GM12878 (cell line): Measurements from ENCODE around the gene THOC1. TPM values are rescaled to one million over a fixed set of nuclear protein-coding genes. Genes with fewer than 3 reads are reported as not detected.

Experiments used
- ATAC-seq: fragments of 200-7000 bp; cut with Tn5 transposase; 3 replicates; pipeline ENCODE4 v1.9.1; 2020; ENCODE audit warnings: mild to moderate bottlenecking, moderate library complexity
- BruUV-seq: library from RNA; stranded (reverse); fragments of 400-500 nt; replicated peaks from 2 replicates; lab custom pipeline; 2021; lab: Mats Ljungman, UMichigan
- CTCF ChIA-PET: fragments of 300-600 bp; sonication (Branson Sonifier 250); formaldehyde crosslinking; extraction: SDS; loops from one replicate; lab custom pipeline; 2021; ENCODE audit warnings: inconsistent platforms; lab: Yijun Ruan, JAX
- POLR2A ChIA-PET: fragments of 350-600 bp; formaldehyde crosslinking; extraction: SDS; loops from one replicate; lab custom pipeline; 2021; ENCODE audit warnings: inconsistent platforms; lab: Charles Lee
- RAD21 ChIA-PET: fragments of 300-600 bp; sonication (Branson Sonifier 250); formaldehyde crosslinking; loops from one replicate; lab custom pipeline; 2023; ENCODE audit warnings: antibody characterized with exemption; ENCODE audit not compliant: unreplicated experiment; lab: Charles Lee
- SMC1A ChIA-PET: fragments of 300-600 bp; sonication (Branson Sonifier 250); formaldehyde crosslinking; loops from one replicate; lab custom pipeline; 2023; ENCODE audit not compliant: unreplicated experiment, uncharacterized antibody; lab: Charles Lee
- DNase-seq: peaks from one replicate; pipeline ENCODE4 v3.0.0-alpha.2; 2011; ENCODE audit warnings: low read depth, low spot score
- FAIRE-seq: peaks from 3 replicates; lab custom pipeline; 2011; peaks lifted over from hg19 to GRCh38; lab: Jason Lieb, UNC
- H2AFZ ChIP-seq: 2 replicates; pipeline ENCODE4 v1.6.0; 2011; ENCODE audit warnings: low read depth, low read length, control low read depth; ENCODE audit not compliant: control insufficient read depth
- H3K27ac ChIP-seq: 2 replicates; pipeline ENCODE4 v1.5.1; 2011; ENCODE audit warnings: control low read depth; ENCODE audit not compliant: control insufficient read depth, insufficient read depth
- H3K27me3 ChIP-seq, 2 experiments: replicated peaks in 1 of 2; 2 replicates each; pipeline versions ENCODE4 v1.6.0 to v1.6.1; 2011; ENCODE audit warnings: low read length in 1 of 2; ENCODE audit not compliant: control insufficient read depth in 2 of 2, insufficient read depth in 2 of 2
- H3K36me3 ChIP-seq, 2 experiments: 2 replicates each; pipeline ENCODE4 v1.5.1; 2011; ENCODE audit warnings: low read length in 1 of 2; ENCODE audit not compliant: control insufficient read depth in 2 of 2, insufficient read depth in 2 of 2
- H3K4me1 ChIP-seq: 2 replicates; pipeline ENCODE4 v1.6.1; 2011; ENCODE audit warnings: mild to moderate bottlenecking, low read length, moderate library complexity, mixed read lengths; ENCODE audit not compliant: control insufficient read depth, insufficient read depth
- H3K4me2 ChIP-seq: 2 replicates; pipeline ENCODE4 v1.6.0; 2011; ENCODE audit warnings: control low read depth; ENCODE audit not compliant: control insufficient read depth, insufficient read depth
- H3K4me3 ChIP-seq: fragments of 200-600 bp; sonication (generic); 2 replicates; pipeline ENCODE4 v1.5.1; 2016
- H3K79me2 ChIP-seq: 2 replicates; pipeline ENCODE4 v1.6.0; 2011; ENCODE audit warnings: low read length; ENCODE audit not compliant: control insufficient read depth, insufficient read depth
- H3K9ac ChIP-seq: 2 replicates; pipeline ENCODE4 v1.8.0; 2011; ENCODE audit warnings: low read length, control low read depth, mixed read lengths; ENCODE audit not compliant: control insufficient read depth, insufficient read depth
- H3K9me3 ChIP-seq: replicated peaks from 3 replicates; pipeline ENCODE4 v1.5.1; 2011; ENCODE audit warnings: mild to moderate bottlenecking, low read length; ENCODE audit not compliant: control insufficient read depth, insufficient read depth
- H4K20me1 ChIP-seq: 2 replicates; pipeline ENCODE4 v1.6.0; 2011; ENCODE audit not compliant: control insufficient read depth, insufficient read depth
- CBFB ChIP-seq: IDR thresholded peaks from 2 replicates; pipeline ENCODE4 v1.6.1; 2016; ENCODE audit warnings: antibody characterized with exemption, low read depth
- CREB1 ChIP-seq: IDR thresholded peaks from 2 replicates; pipeline ENCODE4 v1.6.1; 2012; ENCODE audit warnings: low read depth, mild to moderate bottlenecking, inconsistent platforms
- CREM ChIP-seq: IDR thresholded peaks from 2 replicates; pipeline ENCODE4 v1.6.1; 2014; ENCODE audit warnings: antibody characterized with exemption, low read depth
- LARP7 ChIP-seq: fragments of 450-650 bp; IDR thresholded peaks from 2 replicates; pipeline ENCODE4 v1.6.1; 2017; ENCODE audit warnings: mild to moderate bottlenecking
- TCF12 ChIP-seq: IDR thresholded peaks from 2 replicates; pipeline ENCODE4 v1.6.1; 2011; ENCODE audit warnings: low read depth, mild to moderate bottlenecking, low read length
- TCF7 ChIP-seq: IDR thresholded peaks from 2 replicates; pipeline ENCODE4 v1.6.1; 2014; ENCODE audit warnings: antibody characterized with exemption, borderline replicate concordance
- ZZZ3 ChIP-seq: IDR thresholded peaks from 2 replicates; pipeline ENCODE4 v1.6.1; 2011; ENCODE audit warnings: low read depth; ENCODE audit not compliant: control insufficient read depth, insufficient read length
- WGBS: methylation state at CpG from one replicate; pipeline ENCODE4 v1.1.6; 2016; ENCODE audit warnings: low lambda C conversion rate; ENCODE audit not compliant: insufficient replicate concordance, insufficient coverage; ENCODE audit errors: missing lambda C conversion rate; 5-methylcytosine and 5-hydroxymethylcytosine counted together
- in situ Hi-C: fragments of 300-500 bp; cut with MboI; formaldehyde crosslinking; loops from 9 replicates; pipeline ENCODE4 v1.14.3; 2018; ENCODE audit warnings: mixed read lengths
- intact Hi-C: fragments of 100-400 bp; cut with micrococcal nuclease; formaldehyde crosslinking; loops from one replicate; pipeline ENCODE4 v1.14.2; 2022; ENCODE audit not compliant: unreplicated experiment
- polyA plus RNA-seq, 11 experiments: library from polyadenylated mRNA; depleted of rRNA in 4 of 11; unstranded in 6 of 11; stranded (reverse) in 5 of 11; fragments of >200 nt; fragmentation: Nextera tagmentation in 4 of 11; fragmentation: Illumina TruSeq in 1 of 11; extraction: Ambion mirVana in 4 of 11; extraction: Trizol in 1 of 11; gene quantifications; 1 replicate in 1 of 11; 2 replicates in 10 of 11; pipeline versions ENCODE4 v1.2.1 to v1.2.3, GENCODE V29; 2011 to 2016; ENCODE audit warnings: inconsistent platforms in 2 of 11, missing spikeins in 2 of 11, low read depth in 1 of 11
- total RNA-seq, 4 experiments: library from RNA; depleted of rRNA in 3 of 4; stranded (reverse); fragments of >200 nt in 3 of 4; fragmentation: Illumina TruSeq in 1 of 4; extraction: Trizol in 1 of 4; gene quantifications; 2 replicates each; pipeline versions ENCODE4 v1.2.1 to v1.2.3, GENCODE V29; 2013 to 2021
- TF ChIP-seq, protein P1 (sequence below): IDR thresholded peaks from 2 replicates; pipeline ENCODE4 v1.6.1; 2012; ENCODE audit warnings: mild to moderate bottlenecking, low read depth, low read length
- TF ChIP-seq, protein P2 (sequence below): fragments of 450-650 bp; IDR thresholded peaks from 2 replicates; pipeline ENCODE4 v1.6.1; 2018; ENCODE audit warnings: borderline replicate concordance, mild to moderate bottlenecking; ENCODE audit not compliant: partially characterized antibody
- TF ChIP-seq, protein P3 (sequence below): fragments of 450-650 bp; IDR thresholded peaks from 2 replicates; pipeline ENCODE4 v1.6.1; 2014; ENCODE audit warnings: mild to moderate bottlenecking
- TF ChIP-seq, protein P4 (sequence below): IDR thresholded peaks from 2 replicates; pipeline ENCODE4 v1.6.1; 2012; ENCODE audit warnings: low read length, inconsistent platforms

The THOC1 gene
- total and polyA plus RNA-seq, 10 of the 15 experiments (the other 5 are each of a cell fraction or from before 2014, with no cell fraction given): 32.8 to 99.8 (median 49.0) TPM

DNA sequence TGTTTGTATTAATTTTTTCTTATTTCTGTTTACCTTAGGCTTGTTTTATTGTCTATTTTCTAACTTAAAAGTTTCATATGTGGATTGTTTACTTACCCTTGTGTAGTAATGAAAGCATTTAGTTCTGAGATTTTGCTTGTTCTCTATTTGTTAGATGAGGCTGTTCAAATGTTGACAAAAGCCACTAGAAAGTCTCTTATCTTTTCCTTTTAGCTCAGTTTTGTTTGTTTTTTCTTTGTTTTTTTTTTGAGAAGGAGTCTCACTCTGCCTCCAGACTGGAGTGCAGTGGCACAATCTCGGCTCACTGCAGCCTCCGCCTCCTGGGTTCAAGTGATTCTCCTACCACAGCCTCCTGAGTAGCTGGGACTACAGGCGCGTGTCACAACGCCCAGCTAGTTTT, 78.6 kb downstream of the THOC1 start:
- SMC1A ChIA-PET: no interaction called here

More for the DNA sequence above, 78.6 kb downstream of the THOC1 start:
- H3K27me3 ChIP-seq: no peaks in the 10 kb centered on the region
- WGBS: 94% methylated on average over 4 of the region's 5 CpGs
- H3K4me1 ChIP-seq: no peaks in the 10 kb centered on the region
- no peak for DNase-seq
- POLR2A ChIA-PET: no interaction called here
- ATAC-seq: no peak
- RAD21 ChIA-PET: no interaction called here
- no peak for FAIRE-seq
- CTCF ChIA-PET: no interaction called here
- intact Hi-C loops: no loop called here
- no peak overlapping the region for H3K9ac ChIP-seq
- in situ Hi-C loops: no loop called here
- H3K27ac ChIP-seq: no peak overlapping the region
- TF ChIP-seq CREM (no peak), CBFB (no peak), ZZZ3 (no peak), CREB1 (no peak), TCF12 (no peak), TCF7 (no peak), LARP7 (no peak)
- TF ChIP-seq, protein P1, sequence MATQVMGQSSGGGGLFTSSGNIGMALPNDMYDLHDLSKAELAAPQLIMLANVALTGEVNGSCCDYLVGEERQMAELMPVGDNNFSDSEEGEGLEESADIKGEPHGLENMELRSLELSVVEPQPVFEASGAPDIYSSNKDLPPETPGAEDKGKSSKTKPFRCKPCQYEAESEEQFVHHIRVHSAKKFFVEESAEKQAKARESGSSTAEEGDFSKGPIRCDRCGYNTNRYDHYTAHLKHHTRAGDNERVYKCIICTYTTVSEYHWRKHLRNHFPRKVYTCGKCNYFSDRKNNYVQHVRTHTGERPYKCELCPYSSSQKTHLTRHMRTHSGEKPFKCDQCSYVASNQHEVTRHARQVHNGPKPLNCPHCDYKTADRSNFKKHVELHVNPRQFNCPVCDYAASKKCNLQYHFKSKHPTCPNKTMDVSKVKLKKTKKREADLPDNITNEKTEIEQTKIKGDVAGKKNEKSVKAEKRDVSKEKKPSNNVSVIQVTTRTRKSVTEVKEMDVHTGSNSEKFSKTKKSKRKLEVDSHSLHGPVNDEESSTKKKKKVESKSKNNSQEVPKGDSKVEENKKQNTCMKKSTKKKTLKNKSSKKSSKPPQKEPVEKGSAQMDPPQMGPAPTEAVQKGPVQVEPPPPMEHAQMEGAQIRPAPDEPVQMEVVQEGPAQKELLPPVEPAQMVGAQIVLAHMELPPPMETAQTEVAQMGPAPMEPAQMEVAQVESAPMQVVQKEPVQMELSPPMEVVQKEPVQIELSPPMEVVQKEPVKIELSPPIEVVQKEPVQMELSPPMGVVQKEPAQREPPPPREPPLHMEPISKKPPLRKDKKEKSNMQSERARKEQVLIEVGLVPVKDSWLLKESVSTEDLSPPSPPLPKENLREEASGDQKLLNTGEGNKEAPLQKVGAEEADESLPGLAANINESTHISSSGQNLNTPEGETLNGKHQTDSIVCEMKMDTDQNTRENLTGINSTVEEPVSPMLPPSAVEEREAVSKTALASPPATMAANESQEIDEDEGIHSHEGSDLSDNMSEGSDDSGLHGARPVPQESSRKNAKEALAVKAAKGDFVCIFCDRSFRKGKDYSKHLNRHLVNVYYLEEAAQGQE: no peak
- TF ChIP-seq, protein P2, sequence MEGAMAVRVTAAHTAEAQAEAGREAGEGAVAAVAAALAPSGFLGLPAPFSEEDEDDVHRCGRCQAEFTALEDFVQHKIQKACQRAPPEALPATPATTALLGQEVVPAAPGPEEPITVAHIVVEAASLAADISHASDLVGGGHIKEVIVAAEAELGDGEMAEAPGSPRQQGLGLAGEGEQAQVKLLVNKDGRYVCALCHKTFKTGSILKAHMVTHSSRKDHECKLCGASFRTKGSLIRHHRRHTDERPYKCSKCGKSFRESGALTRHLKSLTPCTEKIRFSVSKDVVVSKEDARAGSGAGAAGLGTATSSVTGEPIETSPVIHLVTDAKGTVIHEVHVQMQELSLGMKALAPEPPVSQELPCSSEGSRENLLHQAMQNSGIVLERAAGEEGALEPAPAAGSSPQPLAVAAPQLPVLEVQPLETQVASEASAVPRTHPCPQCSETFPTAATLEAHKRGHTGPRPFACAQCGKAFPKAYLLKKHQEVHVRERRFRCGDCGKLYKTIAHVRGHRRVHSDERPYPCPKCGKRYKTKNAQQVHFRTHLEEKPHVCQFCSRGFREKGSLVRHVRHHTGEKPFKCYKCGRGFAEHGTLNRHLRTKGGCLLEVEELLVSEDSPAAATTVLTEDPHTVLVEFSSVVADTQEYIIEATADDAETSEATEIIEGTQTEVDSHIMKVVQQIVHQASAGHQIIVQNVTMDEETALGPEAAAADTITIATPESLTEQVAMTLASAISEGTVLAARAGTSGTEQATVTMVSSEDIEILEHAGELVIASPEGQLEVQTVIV: no peak
- TF ChIP-seq, protein P3, sequence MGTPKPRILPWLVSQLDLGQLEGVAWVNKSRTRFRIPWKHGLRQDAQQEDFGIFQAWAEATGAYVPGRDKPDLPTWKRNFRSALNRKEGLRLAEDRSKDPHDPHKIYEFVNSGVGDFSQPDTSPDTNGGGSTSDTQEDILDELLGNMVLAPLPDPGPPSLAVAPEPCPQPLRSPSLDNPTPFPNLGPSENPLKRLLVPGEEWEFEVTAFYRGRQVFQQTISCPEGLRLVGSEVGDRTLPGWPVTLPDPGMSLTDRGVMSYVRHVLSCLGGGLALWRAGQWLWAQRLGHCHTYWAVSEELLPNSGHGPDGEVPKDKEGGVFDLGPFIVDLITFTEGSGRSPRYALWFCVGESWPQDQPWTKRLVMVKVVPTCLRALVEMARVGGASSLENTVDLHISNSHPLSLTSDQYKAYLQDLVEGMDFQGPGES: no peak
- TF ChIP-seq, protein P4, sequence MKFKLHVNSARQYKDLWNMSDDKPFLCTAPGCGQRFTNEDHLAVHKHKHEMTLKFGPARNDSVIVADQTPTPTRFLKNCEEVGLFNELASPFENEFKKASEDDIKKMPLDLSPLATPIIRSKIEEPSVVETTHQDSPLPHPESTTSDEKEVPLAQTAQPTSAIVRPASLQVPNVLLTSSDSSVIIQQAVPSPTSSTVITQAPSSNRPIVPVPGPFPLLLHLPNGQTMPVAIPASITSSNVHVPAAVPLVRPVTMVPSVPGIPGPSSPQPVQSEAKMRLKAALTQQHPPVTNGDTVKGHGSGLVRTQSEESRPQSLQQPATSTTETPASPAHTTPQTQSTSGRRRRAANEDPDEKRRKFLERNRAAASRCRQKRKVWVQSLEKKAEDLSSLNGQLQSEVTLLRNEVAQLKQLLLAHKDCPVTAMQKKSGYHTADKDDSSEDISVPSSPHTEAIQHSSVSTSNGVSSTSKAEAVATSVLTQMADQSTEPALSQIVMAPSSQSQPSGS: no peak
- H3K36me3 ChIP-seq: peaks cover 0 to 4% of the 10 kb centered on the region in 2 experiments; a peak in 1 of 4 replicates
- peaks cover 5% of the 10 kb centered on the region for H3K79me2 ChIP-seq
- H3K4me2 ChIP-seq: no peak overlapping the region
- no peak overlapping the region for H2AFZ ChIP-seq
- no peaks in the 10 kb centered on the region for H3K9me3 ChIP-seq
- H3K4me3 ChIP-seq: no peak overlapping the region
- no TSS peak for BruUV-seq
- no peaks in the 10 kb centered on the region for H4K20me1 ChIP-seq
